SK-N-MC (cell line): ENCODE measurements around the gene OPCML.

Experiments used
- EZH2 ChIP-seq: fragments of 200-600 bp; sonication (generic); IDR thresholded peaks from one replicate; pipeline ENCODE4 v1.6.1; 2017; ENCODE audit warnings: antibody characterized with exemption
- FOXP2 ChIP-seq: optimal IDR thresholded peaks from 2 replicates; pipeline ENCODE3; 2011; ENCODE audit warnings: mild to moderate bottlenecking, moderate library complexity; ENCODE audit not compliant: insufficient read depth; ENCODE audit errors: extremely low read length, control extremely low read depth
- POLR2AphosphoS5 ChIP-seq: IDR thresholded peaks from 2 replicates; pipeline ENCODE4 v1.6.1; 2012; ENCODE audit warnings: mild to moderate bottlenecking, low read depth, low read length, borderline replicate concordance

DNA sequence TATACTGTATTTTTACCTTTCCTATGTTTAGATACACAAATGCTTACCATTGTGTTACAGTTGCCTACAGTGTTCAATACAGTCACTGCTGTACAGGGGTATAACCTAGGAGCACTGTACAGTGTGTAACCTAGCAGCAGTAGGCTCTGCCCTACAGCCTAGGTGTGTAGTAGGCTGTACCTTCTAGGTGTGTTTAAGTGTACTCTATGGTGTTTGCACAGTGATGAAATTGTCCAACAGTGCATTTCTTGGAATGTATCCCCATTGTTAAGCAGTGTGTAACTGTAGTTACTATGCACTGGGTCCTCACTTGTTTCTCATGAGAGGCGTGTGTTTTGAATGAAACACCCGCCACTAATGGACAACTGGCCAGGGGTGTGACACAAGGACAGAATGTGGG lies 269.0 kb downstream of the OPCML start:
- TF ChIP-seq EZH2 (no peak), POLR2AphosphoS5 (no peak), FOXP2 (no peak)
